Measurements from ENCODE around the gene PRR22.
"Not testable (repeated sequence)": the region's sequence is repeated elsewhere in the genome, so short reads cannot be mapped to it uniquely, and the experiment has no call there.

The PRR22 gene

GRCh38 chr19:5789886-5790558 lies 5.5 kb upstream of the PRR22 start:
- no peak for FAIRE-seq

GRCh38 chr19:5789351-5789761 lies 4.8 kb upstream of the PRR22 start:
- no peak for FAIRE-seq

GRCh38 chr19:5788422-5788821 lies 3.9 kb upstream of the PRR22 start:
- no peak for FAIRE-seq

- FAIRE-seq = no peak
Observed at GRCh38 chr19:5787409-5788182, 3.0 kb upstream of the PRR22 start.

GRCh38 chr19:5786593-5787408 lies 2.3 kb upstream of the PRR22 start:
- FAIRE-seq = no peak

- no peak for FAIRE-seq
Observed at GRCh38 chr19:5785423-5785822, 877 bp upstream of the PRR22 start.

- no peak for FAIRE-seq
Observed at GRCh38 chr19:5782945-5783919, 1.3 kb downstream of the PRR22 start.

- FAIRE-seq = no peak
Observed at GRCh38 chr19:5782322-5782721, 2.2 kb downstream of the PRR22 start.

- FAIRE-seq = not testable (repeated sequence)
Observed at GRCh38 chr19:5780916-5781315, 3.6 kb downstream of the PRR22 start.

GRCh38 chr19:5778402-5778801 lies 6.1 kb downstream of the PRR22 start:
- no peak for FAIRE-seq

- FAIRE-seq = no peak
Observed at GRCh38 chr19:5775668-5776309, 8.8 kb downstream of the PRR22 start.

GRCh38 chr19:5774921-5775320 lies 9.6 kb downstream of the PRR22 start:
- FAIRE-seq = no peak

- no peak for FAIRE-seq
Observed at GRCh38 chr19:5773276-5773675, 11.3 kb downstream of the PRR22 start.

GRCh38 chr19:5772416-5772815 lies 12.1 kb downstream of the PRR22 start:
- no peak for FAIRE-seq

GRCh38 chr19:5767949-5768348 lies 16.6 kb downstream of the PRR22 start:
- no peak for FAIRE-seq

GRCh38 chr19:5765220-5765619 lies 19.3 kb downstream of the PRR22 start:
- no peak for FAIRE-seq

- no peak for FAIRE-seq
Observed at GRCh38 chr19:5762608-5763217, 21.8 kb downstream of the PRR22 start.

- FAIRE-seq = no peak
Observed at GRCh38 chr19:5753743-5754142, 30.8 kb downstream of the PRR22 start.

GRCh38 chr19:5751709-5752108 lies 32.8 kb downstream of the PRR22 start:
- no peak for FAIRE-seq

GRCh38 chr19:5749505-5749904 lies 35.0 kb downstream of the PRR22 start:
- no peak for FAIRE-seq

GRCh38 chr19:5748920-5749319 lies 35.6 kb downstream of the PRR22 start:
- not testable (repeated sequence) for FAIRE-seq

Measured in G401.6 (cell line).